GM19043 (cell line): ENCODE data around the gene SLX1A.
"Not testable (repeated sequence)": the region's sequence is repeated elsewhere in the genome, so short reads cannot be mapped to it uniquely, and the experiment has no call there.

Experiments
- ATAC-seq: cut with Tn5 transposase; IDR thresholded peaks from one replicate; pipeline ENCODE4 v1.9.1; 2021; ENCODE audit warnings: low read depth; ENCODE audit not compliant: unreplicated experiment

The SLX1A gene

DNA sequence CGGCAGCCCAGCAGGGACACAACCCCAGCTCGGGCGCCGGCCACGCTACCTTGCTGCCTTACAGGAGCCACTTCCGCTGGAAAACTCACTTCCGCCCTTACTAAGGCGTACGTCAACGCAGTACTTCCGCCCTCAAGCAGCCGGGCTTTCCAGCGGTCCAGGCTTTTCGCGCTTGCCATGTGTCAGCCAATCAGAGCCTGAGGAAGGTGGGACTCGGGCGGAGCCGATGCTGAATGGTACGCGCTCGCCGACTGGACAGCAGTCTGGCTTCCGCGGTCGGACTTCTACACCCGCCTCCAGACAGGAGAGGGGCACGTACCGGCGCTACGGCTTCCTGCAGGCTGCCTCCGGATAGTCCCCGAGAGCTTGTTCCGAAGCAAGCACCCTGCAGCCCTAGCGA is at the start of gene SLX1A, which contains the start of gene BOLA2B:
Gene SLX1A, plus strand, starts transcription at position 261 of the 400 bp plus-strand sequence. CDS start 210 bp downstream, outside the sequence.
Gene BOLA2B, minus strand, starts transcription at position 52 of the 400 bp plus-strand sequence. CDS start 71 bp downstream, outside the sequence.
- ATAC-seq = peak; percentile 85

DNA sequence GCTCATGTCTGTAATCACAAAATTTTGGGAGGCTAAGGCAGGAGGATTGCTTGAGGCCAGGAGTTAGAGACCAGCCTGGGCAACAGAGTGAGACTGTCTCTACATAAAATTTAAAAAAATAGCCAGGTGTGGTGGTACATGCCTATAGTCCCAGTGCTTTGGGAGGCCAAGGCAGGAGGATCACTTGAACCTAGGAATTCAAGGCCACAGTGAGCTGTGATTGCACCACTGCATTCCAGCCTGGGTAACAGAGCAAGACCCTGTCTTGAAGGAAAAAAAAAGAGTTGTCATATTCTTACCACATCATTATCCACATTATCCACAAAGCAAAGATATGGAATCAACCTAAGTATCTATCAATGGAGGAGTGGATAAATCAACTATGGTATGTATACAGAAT is 49.7 kb upstream of the SLX1A start:
- ATAC-seq = no peak

GRCh38 chr16:30144917-30145316 is 48.8 kb upstream of the SLX1A start:
- no peak for ATAC-seq

DNA sequence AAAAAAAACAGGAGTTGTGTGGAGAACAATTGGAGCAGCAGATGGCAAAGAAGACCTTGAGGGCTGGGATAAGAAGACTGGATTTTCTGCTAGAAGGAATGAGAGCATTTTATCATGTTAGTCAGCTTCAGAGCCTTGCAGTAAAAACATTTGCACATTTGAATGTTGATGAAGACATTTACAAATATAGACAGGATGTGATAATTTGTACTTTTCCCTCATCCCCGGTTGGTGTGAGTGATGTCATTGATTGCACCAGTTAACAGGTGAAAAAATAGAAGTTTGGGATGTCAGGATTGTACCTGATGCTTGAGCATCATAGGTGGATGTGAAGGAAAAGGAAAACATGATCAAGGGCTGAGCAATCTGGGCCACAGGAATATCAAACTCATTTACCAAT is 48.0 kb upstream of the SLX1A start:
- ATAC-seq = no peak

DNA sequence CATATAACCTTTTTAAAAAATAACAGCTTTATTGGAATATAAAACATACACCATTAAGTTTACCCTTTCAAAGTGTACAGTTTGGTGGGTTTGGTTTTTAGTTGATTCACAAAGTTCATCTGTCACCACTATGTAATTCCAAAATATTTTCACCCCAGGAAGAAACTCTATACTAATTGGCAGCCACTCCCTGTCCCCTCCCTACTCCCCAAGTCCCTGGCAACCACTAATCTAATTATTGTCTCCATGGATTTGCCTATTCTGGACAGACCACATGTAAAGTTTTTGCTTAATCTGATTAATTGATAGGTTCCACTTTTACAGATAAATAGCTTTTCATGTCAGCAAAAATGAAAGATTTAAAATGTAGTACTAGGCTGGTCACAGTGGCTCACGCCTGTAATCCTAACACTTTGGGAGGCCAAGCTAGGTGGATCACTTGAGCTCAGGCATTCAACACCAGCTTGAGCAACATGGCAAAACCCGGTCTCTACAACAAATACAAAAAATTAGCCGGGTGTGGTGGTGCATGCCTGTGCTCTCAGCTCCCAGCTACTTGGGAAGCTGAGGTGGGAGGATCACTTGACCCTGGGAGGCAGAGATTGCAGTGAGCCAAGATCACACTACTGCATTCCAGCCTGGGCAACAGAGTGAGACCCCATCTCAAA is 45.7 kb upstream of the SLX1A start:
- ATAC-seq = no peak

DNA sequence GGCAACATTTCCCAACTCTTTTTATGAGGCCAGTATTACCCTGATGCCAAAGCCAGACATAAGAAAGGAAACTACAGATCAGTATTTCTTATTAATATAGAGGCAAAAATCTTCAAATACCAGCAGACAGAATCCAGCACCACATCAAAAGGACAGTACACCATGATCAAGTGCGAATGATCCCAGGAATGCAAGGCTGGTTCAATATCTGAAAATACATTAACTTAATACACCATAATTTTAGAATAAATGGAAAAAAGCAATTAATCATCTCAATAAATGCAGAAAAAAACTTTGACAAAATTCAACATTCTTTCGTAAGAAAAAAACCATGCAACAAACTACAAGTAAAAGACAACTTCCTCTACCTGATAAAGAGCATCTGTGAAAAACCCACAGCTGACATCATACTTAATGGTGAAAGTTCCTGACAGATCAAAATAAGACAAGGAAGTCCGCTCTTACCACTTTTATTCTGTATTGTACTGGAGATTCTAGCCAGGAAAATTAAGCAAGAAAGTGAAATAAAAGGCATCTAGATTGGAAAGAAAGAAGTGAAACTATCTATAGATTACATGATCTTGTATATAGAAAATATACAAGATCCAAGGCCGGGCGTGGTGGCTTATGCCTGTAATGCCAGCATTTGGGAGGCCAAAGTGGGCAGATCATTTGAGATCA is 44.3 kb upstream of the SLX1A start:
- ATAC-seq = no peak

GRCh38 chr16:30151091-30151490 is 42.6 kb upstream of the SLX1A start:
- ATAC-seq = no peak

GRCh38 chr16:30152517-30152916 is 41.2 kb upstream of the SLX1A start:
- ATAC-seq = no peak

GRCh38 chr16:30155188-30155587 is 38.5 kb upstream of the SLX1A start:
- no peak for ATAC-seq

- ATAC-seq = no peak
Observed at GRCh38 chr16:30157214-30157613, 36.5 kb upstream of the SLX1A start.

GRCh38 chr16:30163538-30163937 is 30.1 kb upstream of the SLX1A start:
- no peak for ATAC-seq

- no peak for ATAC-seq
Observed at GRCh38 chr16:30166202-30166902, 27.3 kb upstream of the SLX1A start.

DNA sequence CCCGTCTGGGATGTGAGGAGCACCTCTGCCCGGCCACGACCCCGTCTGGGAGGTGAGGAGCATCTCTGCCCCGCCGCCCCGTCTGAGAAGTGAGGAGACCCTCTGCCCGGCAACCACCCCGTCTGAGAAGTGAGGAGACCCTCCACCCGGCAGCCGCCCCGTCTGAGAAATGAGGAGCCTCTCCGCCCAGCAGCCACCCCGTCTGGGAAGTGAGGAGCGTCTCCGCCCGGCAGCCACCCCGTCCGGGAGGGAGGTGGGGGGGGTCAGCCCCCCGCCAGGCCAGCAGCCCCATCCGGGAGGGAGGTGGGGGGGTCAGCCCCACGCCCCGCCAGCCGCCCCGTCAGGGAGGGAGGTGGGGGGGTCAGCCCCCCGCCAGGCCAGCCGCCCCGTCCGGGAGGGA is 24.9 kb upstream of the SLX1A start:
- not testable (repeated sequence) for ATAC-seq

- not testable (repeated sequence) for ATAC-seq
Observed at GRCh38 chr16:30169416-30169815, 24.3 kb upstream of the SLX1A start.

GRCh38 chr16:30170145-30170544 is 23.5 kb upstream of the SLX1A start:
- not testable (repeated sequence) for ATAC-seq

DNA sequence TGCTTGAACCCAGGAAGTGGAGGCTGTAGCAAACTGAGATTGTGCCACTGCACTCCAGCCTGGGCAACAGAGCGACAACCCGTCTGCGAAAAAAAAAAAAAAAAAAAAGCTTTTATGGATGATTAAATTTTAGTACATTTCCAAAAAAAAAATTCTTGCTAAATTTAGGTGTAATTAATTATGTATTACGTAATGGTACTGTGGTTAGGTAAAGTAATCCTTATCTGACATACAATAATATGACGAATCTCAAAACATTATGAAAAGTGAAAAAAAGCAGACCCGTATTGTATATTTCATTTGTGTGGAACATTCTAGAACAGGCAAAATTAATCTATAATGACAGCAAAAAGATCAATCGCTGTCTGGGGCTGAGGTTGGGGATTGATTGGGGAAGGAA is 20.6 kb upstream of the SLX1A start:
- no peak for ATAC-seq

GRCh38 chr16:30176876-30177275 is 16.8 kb upstream of the SLX1A start:
- not testable (repeated sequence) for ATAC-seq

DNA sequence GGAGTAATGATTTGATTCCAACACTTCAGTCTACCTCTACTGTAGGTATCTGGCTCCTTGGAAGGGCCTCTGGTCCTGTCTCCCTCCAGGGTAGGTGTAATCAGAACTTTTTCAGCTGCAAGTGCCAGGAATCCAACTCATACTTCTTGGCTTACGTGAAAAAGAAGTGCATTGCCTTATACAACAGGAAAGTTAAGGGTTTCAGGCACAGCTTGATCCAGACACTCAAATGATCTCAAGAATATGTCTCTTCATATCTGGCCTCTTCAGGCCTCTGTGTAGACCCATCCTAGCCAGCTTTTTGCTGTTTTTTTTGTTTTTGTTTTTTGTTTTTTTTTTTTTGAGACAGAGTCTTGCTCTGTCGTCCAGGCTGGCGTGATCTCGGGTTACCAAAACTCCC is 14.5 kb upstream of the SLX1A start:
- ATAC-seq = no peak

DNA sequence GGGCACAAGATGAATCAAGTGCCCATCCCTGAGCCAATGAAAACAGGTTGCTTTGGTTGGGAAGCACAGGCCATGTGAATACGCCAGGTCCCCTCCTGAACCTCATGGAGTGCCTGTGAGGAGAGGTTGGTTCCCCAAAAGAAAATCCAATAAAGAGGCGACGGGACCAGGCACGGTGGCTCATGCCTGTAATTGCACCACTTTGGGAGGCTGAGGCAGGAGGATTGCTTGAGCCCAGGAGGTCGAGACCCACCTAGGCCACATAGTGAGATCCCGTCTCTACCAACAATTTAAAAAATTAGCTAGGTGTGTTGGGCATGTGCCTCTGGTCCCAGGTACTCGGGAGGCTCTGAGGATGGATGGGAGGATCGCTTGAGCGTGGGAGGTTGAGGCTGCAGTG is 13.7 kb upstream of the SLX1A start:
- ATAC-seq = no peak

DNA sequence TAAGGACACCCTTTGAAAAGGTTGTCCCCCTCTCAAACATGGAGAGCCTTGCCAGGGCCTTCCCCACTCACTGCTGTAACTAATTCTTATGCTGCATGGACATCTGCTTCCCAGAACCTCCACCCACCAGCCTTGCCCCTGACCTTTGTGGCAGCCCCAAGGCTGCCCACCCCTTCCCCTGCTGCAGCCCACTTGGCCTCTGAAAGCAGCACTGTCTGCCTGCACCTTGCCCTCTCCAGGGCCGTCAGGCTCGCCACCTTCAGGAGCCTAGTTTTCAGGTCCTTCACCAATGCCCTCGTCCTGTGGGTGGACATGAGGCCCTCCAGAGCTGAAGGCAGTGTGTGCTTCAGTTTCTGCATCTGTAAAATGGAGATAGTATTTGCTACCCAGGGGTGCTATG is 12.9 kb upstream of the SLX1A start:
- no peak for ATAC-seq

DNA sequence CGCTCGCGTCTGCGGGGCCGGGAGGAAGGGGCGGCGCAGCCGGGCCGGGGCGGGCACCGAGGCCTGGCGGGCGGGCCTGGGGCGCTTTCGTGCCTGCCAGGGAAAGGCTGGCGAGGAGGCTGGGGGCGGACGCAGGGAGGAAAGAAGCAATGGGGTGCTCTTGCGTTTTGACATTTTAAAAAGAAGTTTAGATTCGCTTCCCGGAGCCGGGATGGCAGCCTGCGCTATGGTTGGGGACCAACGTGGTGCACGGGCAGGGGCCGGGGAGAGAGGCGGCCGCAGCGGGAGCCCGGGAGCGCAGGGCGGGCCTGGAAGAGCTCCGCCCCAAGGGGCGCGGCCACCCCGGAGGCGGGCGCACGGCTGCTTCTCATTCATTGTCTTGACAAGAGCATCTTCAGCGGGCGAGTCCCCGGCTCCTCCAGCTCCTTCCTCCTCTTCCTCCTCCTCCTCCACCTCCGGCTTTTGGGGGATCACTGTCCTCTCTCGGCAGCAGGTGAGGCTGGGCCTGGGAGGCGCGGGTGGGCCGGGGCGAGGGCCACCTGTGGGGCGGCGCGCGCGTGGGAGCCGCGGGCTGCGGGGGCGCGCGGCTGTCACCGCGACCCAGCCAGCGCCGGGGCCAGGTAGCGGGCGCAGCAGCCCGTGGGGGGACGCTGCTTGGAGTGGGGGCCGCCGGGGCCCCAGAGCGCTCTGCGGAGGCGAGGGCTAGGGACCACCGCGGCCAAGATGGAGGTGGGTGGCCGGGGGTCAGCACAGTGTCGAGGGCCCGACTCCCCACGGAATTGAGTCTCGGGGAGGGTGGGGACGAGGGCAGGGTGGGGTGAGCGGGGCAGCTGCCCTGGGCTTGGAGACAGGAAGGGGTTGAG is 10.2 kb upstream of the SLX1A start, which contains the start of gene CORO1A:
Gene CORO1A, plus strand, starts transcription at position 370 of the 863 bp plus-strand sequence. CDS start 1,608 bp downstream, outside the sequence.
- no peak for ATAC-seq
